ENCODE results near the gene SH2D3C. TPM values are rescaled to one million over a fixed set of nuclear protein-coding genes. Genes with fewer than 3 reads are reported as not detected.

Gene SH2D3C
- total and polyA plus RNA-seq, 9 of the 15 experiments (the other 6 are each of a cell fraction or from before 2014, with no cell fraction given) = 0.03 to 1.2 (median 0.22) TPM; not detected in 1

DNA sequence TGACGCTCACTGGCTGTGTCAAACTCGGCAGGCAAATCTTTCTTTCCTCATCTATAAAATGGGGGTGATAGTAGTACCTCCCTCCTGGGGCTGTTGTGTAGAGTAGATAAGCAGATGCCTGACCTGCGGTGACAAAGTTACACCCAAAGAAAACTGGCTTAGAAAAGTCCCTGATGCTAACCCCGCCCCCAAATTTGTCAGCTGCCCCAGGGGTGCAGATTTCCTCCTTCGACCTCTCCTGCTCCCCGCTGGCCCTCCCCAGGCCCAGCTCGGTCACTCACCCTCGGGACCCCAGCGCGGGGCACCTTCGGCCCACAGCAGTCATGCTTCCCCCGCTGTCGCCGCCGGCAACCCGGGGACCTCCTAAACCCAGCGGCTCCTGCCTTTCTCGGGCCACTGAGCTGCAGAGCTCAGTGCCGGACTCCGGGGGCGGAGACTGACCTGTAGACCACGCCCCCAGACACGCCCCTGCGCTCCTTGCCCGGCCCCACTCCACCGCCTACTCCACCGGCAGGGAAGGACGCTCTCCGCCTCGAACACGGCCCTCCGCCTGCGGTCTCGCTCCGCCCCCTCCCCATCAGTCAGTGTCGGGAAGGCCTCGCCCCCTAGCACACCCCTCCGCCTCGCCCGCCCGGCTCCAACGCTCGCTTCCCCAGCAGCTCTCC, 7.4 kb downstream of the SH2D3C start (continued):
- TF ChIP-seq, protein P1, sequence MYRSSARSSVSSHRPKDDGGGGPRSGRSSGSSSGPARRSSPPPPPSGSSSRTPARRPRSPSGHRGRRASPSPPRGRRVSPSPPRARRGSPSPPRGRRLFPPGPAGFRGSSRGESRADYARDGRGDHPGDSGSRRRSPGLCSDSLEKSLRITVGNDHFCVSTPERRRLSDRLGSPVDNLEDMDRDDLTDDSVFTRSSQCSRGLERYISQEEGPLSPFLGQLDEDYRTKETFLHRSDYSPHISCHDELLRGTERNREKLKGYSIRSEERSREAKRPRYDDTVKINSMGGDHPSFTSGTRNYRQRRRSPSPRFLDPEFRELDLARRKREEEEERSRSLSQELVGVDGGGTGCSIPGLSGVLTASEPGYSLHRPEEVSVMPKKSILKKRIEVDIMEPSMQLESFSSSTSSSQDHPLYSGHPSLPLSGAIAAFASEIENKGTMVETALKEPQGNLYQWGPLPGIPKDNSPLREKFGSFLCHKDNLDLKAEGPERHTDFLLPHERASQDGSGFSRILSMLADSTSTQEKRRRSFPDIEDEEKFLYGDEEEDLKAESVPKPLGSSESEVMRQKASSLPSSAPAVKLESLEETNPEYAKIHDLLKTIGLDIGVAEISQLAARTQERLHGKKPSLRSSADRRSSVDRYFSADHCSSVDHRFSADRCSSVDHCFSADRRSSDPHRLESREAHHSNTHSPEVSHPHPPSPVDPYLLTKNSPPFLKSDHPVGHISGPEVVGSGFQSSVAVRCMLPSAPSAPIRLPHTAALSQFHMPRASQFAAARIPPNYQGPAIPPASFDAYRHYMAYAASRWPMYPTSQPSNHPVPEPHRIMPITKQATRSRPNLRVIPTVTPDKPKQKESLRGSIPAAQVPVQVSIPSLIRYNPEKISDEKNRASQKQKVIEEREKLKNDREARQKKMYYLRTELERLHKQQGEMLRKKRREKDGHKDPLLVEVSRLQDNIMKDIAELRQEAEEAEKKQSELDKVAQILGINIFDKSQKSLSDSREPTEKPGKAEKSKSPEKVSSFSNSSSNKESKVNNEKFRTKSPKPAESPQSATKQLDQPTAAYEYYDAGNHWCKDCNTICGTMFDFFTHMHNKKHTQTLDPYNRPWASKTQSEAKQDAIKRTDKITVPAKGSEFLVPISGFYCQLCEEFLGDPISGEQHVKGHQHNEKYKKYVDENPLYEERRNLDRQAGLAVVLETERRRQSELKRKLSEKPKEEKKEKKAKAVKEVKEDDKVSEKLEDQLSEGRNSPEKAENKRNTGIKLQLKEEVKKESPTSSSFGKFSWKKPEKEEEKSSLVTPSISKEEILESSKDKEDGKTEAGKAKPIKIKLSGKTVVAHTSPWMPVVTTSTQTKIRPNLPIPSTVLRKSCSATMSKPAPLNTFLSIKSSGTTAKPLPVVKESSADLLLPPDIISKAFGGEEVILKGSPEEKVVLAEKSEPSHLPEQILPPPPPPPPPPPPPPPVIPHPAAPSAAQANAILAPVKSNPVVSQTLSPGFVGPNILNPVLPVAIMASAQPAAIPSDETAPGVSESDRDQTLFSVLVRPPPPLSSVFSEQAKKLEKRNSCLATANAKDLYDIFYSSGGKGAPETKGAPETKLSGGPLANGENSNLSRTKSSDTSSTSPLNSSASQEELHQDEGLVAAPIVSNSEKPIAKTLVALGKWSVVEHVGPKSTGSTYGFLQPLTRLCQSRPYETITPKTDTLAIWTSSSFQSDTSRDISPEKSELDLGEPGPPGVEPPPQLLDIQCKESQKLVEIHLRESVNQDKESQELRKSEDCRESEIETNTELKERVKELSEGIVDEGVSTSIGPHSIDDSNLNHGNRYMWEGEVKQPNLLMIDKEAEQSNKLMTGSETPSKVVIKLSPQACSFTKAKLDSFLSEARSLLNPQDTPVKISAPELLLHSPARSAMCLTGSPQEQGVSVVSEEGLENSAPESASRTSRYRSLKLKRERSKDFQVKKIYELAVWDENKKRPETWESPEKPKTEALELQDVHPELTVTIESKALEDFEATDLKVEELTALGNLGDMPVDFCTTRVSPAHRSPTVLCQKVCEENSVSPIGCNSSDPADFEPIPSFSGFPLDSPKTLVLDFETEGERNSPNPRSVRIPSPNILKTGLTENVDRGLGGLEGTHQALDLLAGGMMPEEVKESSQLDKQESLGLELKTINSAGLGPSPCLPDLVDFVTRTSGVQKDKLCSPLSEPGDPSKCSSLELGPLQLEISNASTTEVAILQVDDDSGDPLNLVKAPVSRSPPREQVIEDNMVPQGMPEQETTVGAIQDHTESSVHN (IDR thresholded peaks at IDR 0.05; ENCODE audit: borderline replicate concordance in 1 of 2, low read depth in 1 of 2) = no peak
- TF ChIP-seq JUND (IDR thresholded peaks at IDR 0.05; ENCODE audit: borderline replicate concordance, low read depth, low read length) (peak; percentile 8), JUND (tag; IDR thresholded peaks at IDR 0.05; ENCODE audit: borderline replicate concordance, low read depth, low read length) (no peak; the same call in 2 of the 3 replicates), TBP (optimal IDR thresholded peaks at IDR 0.05; ENCODE audit: low read depth, low read length) (peak; percentile 8), SMARCE1 (IDR thresholded peaks at IDR 0.05) (no peak), SP1 (CRISPR knock-in tag; IDR thresholded peaks at IDR 0.05) (peak; percentile 97)
- TF ChIP-seq, protein P2, sequence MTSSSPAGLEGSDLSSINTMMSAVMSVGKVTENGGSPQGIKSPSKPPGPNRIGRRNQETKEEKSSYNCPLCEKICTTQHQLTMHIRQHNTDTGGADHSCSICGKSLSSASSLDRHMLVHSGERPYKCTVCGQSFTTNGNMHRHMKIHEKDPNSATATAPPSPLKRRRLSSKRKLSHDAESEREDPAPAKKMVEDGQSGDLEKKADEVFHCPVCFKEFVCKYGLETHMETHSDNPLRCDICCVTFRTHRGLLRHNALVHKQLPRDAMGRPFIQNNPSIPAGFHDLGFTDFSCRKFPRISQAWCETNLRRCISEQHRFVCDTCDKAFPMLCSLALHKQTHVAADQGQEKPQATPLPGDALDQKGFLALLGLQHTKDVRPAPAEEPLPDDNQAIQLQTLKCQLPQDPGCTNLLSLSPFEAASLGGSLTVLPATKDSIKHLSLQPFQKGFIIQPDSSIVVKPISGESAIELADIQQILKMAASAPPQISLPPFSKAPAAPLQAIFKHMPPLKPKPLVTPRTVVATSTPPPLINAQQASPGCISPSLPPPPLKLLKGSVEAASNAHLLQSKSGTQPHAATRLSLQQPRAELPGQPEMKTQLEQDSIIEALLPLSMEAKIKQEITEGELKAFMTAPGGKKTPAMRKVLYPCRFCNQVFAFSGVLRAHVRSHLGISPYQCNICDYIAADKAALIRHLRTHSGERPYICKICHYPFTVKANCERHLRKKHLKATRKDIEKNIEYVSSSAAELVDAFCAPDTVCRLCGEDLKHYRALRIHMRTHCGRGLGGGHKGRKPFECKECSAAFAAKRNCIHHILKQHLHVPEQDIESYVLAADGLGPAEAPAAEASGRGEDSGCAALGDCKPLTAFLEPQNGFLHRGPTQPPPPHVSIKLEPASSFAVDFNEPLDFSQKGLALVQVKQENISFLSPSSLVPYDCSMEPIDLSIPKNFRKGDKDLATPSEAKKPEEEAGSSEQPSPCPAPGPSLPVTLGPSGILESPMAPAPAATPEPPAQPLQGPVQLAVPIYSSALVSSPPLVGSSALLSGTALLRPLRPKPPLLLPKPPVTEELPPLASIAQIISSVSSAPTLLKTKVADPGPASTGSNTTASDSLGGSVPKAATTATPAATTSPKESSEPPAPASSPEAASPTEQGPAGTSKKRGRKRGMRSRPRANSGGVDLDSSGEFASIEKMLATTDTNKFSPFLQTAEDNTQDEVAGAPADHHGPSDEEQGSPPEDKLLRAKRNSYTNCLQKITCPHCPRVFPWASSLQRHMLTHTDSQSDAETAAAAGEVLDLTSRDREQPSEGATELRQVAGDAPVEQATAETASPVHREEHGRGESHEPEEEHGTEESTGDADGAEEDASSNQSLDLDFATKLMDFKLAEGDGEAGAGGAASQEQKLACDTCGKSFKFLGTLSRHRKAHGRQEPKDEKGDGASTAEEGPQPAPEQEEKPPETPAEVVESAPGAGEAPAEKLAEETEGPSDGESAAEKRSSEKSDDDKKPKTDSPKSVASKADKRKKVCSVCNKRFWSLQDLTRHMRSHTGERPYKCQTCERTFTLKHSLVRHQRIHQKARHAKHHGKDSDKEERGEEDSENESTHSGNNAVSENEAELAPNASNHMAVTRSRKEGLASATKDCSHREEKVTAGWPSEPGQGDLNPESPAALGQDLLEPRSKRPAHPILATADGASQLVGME (CRISPR knock-in tag; IDR thresholded peaks at IDR 0.05) = no peak
- TF ChIP-seq, protein P3, sequence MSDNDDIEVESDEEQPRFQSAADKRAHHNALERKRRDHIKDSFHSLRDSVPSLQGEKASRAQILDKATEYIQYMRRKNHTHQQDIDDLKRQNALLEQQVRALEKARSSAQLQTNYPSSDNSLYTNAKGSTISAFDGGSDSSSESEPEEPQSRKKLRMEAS (CRISPR knock-in tag; IDR thresholded peaks at IDR 0.05) = peak; percentile 52; the same call in 1 of the 2 replicates

Data from K562 (cell line).